GM12892 (cell line): ENCODE results near the gene FSCN2. TPM values are rescaled to one million over a fixed set of nuclear protein-coding genes. Genes with fewer than 3 reads are reported as not detected.

Experiments used
- DNase-seq: peaks from one replicate; pipeline ENCODE4 v3.0.0; 2011; ENCODE audit not compliant: insufficient read length
- FAIRE-seq: peaks from 2 replicates; lab custom pipeline; 2011; peaks lifted over from hg19 to GRCh38; lab: Jason Lieb, UNC
- POLR2A ChIP-seq: IDR thresholded peaks from 2 replicates; pipeline ENCODE4 v1.6.1; 2011; ENCODE audit warnings: low read depth, low read length, control low read depth
- POLR2AphosphoS5 ChIP-seq: IDR thresholded peaks from 2 replicates; pipeline ENCODE4 v1.6.1; 2011; ENCODE audit warnings: low read depth, low read length, control low read depth
- TAF1 ChIP-seq: IDR thresholded peaks from 2 replicates; pipeline ENCODE4 v1.6.1; 2011; ENCODE audit warnings: low read depth, mild to moderate bottlenecking, control low read depth, low read length, borderline replicate concordance
- polyA plus RNA-seq: library from polyadenylated mRNA; unstranded; fragments of >200 nt; gene quantifications from one replicate; pipeline ENCODE4 v1.2.1, GENCODE V29; 2012; ENCODE audit warnings: missing spikeins, inconsistent platforms; ENCODE audit not compliant: missing spikeins

FSCN2 gene, protein sequence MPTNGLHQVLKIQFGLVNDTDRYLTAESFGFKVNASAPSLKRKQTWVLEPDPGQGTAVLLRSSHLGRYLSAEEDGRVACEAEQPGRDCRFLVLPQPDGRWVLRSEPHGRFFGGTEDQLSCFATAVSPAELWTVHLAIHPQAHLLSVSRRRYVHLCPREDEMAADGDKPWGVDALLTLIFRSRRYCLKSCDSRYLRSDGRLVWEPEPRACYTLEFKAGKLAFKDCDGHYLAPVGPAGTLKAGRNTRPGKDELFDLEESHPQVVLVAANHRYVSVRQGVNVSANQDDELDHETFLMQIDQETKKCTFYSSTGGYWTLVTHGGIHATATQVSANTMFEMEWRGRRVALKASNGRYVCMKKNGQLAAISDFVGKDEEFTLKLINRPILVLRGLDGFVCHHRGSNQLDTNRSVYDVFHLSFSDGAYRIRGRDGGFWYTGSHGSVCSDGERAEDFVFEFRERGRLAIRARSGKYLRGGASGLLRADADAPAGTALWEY
- polyA plus RNA-seq = 0.87 TPM

DNA sequence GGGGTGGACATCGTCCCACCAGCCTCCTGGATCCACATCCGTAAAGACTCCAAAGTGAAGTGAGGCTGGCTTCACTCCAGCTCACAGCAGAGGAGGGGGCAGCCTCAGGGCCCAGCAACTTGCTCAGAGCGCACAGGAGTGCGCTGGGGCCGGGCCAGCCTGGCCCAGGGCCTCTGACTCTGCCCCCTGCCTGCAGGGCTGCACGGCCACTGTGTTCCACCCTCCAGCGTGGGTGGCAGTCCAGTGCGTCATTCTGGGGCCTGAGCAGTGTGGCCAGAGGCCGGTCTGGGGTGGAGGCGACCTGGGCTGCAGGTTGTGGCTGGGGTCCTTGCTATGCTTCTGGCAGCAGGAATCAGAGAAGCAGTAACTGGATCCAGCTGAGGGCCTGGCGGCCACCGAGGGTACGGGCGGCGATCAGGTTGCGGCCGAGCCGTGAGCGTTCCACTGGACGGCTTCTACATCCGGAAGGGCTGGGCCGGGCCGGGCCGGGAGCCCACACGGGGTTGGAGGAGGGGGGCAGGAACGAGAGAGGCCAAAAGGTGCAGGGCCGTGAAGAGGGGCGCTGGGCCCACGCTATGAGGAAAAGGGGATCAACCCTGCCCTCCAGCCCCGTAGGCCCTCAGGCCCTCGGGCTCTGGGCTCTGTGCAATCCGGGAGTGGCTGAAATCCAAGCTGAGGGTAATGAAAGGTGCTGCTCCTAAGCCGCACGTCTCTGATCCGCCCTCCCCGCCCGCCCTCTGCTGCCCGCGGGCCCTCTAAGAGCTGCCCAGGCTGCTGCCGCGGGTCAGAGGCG, at the start of gene FSCN2:
Gene FSCN2 (plus strand): TSS at position 787 of the 793 bp plus-strand sequence. CDS start 155 bp downstream, outside the sequence.
- DNase-seq = no peak
- FAIRE-seq = no peak
- TF ChIP-seq POLR2A (no peak), TAF1 (no peak), POLR2AphosphoS5 (no peak)

DNA sequence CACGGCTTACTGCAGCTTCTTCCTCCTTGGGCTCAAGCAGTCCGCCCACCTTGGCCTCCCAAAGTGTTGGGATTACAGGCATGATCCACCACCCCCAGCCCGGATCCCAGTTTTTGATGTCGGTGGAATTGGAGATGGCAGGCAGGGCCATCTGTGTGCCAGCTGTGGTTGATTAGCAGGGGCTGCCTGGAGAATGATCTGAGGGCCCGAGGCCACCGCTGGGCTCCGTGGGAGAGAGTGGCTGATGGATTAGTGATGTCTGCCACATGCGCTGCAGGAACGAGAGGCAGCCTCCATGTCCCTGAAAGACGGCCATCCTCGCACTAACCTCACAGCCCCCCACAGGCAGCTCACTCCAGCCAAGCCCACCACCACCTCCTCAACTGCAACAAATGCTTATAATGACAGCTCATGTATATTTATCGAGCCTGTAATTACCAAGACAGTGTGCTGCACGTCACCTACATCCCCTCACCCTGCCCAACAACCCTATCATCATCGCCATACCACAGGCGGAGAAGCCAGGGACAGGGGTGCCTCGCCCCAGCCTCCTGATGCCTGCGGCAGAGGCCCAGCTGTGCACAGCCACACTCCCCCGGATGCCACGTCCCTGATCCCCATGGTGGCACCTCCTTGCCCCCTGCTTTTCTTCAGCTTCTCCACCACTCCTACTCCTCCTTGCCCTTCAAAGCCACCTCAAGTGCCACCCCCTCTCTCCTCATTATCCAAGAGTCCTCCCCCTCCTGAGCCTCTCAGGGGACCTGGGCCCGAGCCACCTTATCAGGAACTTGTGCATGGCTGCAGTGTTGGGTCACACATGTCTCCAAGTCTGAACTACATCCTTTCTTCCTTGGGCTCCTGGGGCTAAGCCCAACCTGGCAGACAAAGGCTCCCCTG, 48.8 kb upstream of the FSCN2 start:
- DNase-seq (no peak), FAIRE-seq (no peak)
- TF ChIP-seq TAF1 = no peak
- no peak for TF ChIP-seq POLR2A
- TF ChIP-seq POLR2AphosphoS5 = no peak

GRCh38 chr17:81480140-81481072, 47.8 kb upstream of the FSCN2 start:
- no peak for TF ChIP-seq POLR2AphosphoS5
- TF ChIP-seq POLR2A = no peak
- TF ChIP-seq TAF1 = no peak
- FAIRE-seq (no peak), DNase-seq (no peak)

GRCh38 chr17:81481073-81481799, 46.9 kb upstream of the FSCN2 start:
- no peak for FAIRE-seq
- DNase-seq = no peak
- TF ChIP-seq TAF1 (no peak), POLR2A (no peak), POLR2AphosphoS5 (no peak)

DNA sequence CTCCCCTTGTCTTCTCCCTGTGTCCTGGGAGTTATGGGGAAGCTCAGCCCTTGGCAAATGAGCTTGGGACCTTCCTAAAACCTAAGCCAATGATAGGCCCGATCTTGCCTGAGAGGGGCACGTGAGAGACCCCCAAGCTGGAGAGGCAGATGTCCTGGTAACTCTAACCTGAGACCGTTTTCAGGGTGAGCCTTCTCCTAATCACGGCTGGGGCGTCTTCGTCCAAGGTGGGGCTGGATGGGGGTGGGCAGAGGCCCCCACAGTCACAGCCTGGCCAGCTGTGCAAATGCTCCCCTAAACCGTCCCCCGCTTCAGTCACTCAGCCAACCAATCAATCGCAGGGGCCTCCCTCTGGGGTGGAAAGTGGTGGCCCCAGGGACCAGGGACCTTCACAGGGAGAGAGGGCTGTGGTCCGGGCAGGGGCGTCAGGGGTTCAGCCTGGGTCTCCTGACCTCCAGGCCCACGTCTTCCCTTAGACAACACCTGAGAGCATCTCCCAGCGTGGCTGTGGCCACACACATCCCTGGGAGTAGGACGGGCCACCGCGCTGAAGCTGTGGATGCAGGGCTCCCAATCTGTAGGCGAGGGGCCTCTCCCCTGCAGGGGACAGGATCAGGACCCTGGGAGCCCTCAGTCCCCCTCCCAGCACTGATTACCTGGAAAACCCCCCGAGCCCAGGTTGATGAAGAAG, 46.2 kb upstream of the FSCN2 start:
- TF ChIP-seq TAF1 (no peak), POLR2AphosphoS5 (no peak), POLR2A (no peak)

DNA sequence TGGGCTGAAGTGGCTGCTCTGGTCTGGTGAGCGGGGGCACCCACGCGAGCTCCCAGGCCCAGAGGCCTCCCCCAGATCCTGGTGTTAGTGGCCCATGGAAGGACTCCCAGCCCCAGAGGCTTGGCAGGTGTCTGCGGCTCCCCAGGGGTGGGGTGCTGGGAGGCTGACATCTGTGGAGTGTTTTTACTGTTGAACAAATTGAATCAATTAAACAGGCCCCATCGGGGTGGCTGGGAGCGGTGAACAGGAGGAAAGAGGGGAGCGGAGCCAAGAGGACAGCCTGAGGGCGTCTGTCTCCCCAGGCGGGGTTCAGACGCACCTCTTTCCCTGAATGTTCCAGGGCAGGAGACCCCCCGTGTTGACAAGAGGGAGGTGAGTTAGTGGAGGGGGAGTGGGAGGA, 45.5 kb upstream of the FSCN2 start:
- TF ChIP-seq TAF1 = no peak
- no peak for TF ChIP-seq POLR2AphosphoS5
- TF ChIP-seq POLR2A = no peak
- FAIRE-seq = no peak
- no peak for DNase-seq

More for the DNA sequence above, 46.2 kb upstream of the FSCN2 start:
- no peak for DNase-seq
- no peak for FAIRE-seq

GRCh38 chr17:81483085-81483861, 44.9 kb upstream of the FSCN2 start:
- DNase-seq (no peak), FAIRE-seq (no peak)
- no peak for TF ChIP-seq POLR2A
- no peak for TF ChIP-seq POLR2AphosphoS5
- no peak for TF ChIP-seq TAF1

GRCh38 chr17:81483862-81484194, 44.3 kb upstream of the FSCN2 start:
- TF ChIP-seq TAF1 = no peak
- no peak for TF ChIP-seq POLR2AphosphoS5
- no peak for TF ChIP-seq POLR2A
- no peak for FAIRE-seq
- DNase-seq = no peak
